Coronary artery (tissue), 2 donors: ENCODE results near the gene CST7.

Experiments
- DNase-seq: peaks from one replicate; pipeline ENCODE4 v3.0.0-alpha.2; 2017; ENCODE audit warnings: low spot score
- H3K27ac ChIP-seq, 2 donors: fragments of 200-600 bp; sonication (generic); one replicate each; pipeline ENCODE4 v1.5.1; 2016 to 2019
- H3K4me3 ChIP-seq: fragments of 200-600 bp; sonication (generic); 2 replicates; pipeline ENCODE4 v1.5.1; 2016; ENCODE audit warnings: mild to moderate bottlenecking, moderate library complexity
- TF ChIP-seq, protein P1 (sequence below): fragments of 200-600 bp; sonication (generic); IDR thresholded peaks from one replicate; pipeline ENCODE4 v1.5.1; 2019; ENCODE audit warnings: antibody characterized with exemption

The CST7 gene

DNA sequence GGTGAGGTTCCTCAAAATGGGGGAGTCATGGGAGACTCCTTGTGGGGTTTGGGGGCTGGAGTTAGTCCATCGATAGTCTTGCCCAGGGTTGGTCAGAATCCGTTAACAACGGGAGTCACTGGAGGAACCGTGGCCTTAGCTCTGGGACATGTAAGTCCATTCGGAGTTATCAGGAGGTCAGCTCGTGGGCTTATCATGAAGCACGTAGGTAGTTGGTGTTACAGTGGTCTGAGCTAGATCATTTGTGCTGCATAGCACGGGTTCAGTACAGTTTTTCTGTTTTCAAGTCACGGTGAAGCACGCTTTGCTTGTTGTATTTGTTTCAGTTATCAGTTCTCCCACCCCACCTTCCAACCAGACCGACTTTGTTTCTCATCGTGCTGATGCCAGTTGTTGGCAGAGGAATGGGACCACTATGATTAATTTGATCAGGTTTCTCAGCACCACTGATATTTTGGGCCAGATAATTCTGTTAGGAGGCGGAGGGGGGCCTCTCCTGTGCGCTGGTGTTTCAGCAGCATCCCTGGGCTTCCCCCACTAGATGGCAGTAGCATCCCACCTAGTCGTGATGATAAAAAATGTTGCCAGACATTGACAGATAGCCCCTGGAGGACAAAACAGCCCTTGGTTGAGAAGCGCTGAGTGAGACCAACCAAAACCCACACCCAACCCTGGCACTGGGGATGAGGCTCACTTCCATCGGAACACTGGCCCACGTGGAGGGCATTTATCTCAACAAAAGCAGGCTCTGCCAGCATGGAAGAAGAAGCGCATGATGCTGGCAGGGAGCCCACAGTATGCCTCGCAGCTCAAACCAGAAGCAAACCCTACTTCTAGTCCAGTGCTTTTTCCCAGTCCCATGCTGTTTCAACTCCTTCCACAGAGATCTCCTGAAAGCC lies 45.6 kb downstream of the CST7 start:
- TF ChIP-seq, protein P1, sequence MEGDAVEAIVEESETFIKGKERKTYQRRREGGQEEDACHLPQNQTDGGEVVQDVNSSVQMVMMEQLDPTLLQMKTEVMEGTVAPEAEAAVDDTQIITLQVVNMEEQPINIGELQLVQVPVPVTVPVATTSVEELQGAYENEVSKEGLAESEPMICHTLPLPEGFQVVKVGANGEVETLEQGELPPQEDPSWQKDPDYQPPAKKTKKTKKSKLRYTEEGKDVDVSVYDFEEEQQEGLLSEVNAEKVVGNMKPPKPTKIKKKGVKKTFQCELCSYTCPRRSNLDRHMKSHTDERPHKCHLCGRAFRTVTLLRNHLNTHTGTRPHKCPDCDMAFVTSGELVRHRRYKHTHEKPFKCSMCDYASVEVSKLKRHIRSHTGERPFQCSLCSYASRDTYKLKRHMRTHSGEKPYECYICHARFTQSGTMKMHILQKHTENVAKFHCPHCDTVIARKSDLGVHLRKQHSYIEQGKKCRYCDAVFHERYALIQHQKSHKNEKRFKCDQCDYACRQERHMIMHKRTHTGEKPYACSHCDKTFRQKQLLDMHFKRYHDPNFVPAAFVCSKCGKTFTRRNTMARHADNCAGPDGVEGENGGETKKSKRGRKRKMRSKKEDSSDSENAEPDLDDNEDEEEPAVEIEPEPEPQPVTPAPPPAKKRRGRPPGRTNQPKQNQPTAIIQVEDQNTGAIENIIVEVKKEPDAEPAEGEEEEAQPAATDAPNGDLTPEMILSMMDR: peak; percentile 92
- Histone ChIP-seq H3K27ac (peak overlapping the region in 1 of 2 donors; percentile 4), H3K4me3 (peak overlapping the region; percentile 60)
- peak; percentile 85 for DNase-seq

DNA sequence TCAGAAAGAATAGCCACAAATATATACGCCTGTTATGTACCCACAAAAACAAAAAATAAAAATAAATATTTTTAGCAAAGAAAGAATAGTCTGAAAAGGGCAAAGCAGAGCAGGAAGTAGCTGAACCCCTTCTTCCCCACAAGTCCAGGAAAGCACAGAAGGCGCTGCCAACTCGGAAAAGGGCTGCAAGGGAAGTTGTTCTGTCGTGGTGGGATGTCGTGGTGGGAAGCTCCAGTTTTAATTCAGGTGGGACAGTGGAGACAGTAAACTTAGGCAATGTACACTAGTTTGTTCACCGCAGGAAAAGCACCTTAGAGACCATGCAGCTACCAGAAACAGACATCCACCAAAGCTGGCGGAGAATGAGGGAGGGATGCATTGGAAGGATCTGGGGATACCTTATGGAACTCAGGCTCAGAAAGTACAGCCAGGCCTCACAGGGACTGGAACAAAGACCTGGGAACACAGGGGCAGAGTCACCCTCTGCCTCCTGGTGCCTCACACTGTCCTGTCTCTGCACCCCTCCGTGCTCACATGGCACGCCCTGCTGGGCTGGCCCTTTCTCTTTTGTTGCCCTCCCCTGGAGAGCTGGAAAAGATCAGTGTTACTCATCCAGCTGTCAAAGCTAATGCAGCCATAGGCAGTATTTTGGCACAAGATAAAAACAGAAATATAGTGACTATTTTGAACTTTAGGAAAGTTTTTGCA lies 46.8 kb downstream of the CST7 start:
- peak; percentile 45 for DNase-seq

DNA sequence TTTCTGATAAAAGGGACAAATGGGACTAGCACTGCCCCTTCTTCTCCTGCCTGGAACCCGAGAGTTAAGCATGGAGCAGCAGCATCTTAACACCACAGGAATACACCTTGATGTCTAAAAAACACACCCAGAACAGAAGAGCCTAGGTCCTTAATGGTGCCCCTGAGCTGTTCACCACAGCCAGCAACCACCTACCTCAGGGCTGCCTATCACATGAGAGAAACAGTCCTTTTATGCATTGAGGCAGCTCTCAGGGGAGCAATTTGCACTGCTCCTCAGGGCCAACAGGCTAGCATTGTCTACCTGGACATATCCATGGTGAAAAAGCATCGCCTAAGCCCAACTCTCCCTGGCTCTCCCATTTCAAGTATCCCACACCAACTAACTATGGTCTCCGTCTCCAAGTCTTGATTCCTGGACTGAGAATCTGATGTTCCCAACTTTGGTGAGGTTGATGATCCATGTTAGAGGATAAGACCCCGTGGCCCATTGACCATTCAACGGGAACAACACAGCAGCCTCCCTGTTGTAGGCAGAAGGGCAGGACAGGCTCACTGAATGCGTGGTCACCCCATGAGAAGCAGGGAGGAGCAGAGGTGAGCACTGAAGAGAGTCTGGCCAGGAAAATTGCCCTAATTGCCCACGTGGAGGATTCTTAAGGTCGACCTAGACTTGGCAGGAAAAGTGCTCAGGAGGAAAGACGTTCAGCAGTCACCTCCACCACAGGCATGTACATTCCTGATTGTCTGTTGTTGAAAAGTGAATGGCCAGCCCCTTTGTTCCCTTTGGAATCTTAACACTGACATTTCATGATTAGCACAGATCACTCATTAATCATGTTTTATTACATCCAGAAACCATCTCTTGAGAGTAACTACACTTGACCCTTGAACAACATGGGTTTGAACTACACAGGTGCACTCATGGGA lies 47.6 kb downstream of the CST7 start:
- DNase-seq: peak; percentile 49
- Histone ChIP-seq H3K27ac (no peak overlapping the region), H3K4me3 (no peak overlapping the region)
- TF ChIP-seq, protein P1: no peak

More for the DNA sequence above, 46.8 kb downstream of the CST7 start:
- H3K27ac ChIP-seq: no peak overlapping the region
- TF ChIP-seq, protein P1: no peak
- no peak overlapping the region for H3K4me3 ChIP-seq

DNA sequence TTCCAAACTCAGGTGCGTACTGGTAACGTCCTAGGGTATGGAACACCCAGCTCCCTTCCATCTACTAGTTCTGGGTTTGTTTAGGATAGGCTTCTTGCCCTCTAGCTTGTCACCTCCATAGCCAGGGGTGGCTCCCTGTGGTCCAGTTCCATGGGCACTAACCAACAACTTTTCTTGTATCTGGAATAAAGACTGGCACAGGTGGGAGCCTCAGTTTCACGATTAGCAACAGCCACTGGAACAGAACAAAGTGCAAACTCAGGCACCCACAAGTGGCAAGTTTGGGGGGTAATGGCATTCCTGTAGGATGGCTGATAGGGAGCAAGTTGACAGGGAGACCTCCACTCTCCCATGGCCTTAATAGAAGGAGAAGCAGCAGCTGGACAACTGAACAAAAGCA lies 49.1 kb downstream of the CST7 start:
- peak overlapping the region in 1 of 2 donors; percentile 6 for H3K27ac ChIP-seq
- TF ChIP-seq, protein P1: no peak
- no peak overlapping the region for H3K4me3 ChIP-seq
- DNase-seq: peak; percentile 45

DNA sequence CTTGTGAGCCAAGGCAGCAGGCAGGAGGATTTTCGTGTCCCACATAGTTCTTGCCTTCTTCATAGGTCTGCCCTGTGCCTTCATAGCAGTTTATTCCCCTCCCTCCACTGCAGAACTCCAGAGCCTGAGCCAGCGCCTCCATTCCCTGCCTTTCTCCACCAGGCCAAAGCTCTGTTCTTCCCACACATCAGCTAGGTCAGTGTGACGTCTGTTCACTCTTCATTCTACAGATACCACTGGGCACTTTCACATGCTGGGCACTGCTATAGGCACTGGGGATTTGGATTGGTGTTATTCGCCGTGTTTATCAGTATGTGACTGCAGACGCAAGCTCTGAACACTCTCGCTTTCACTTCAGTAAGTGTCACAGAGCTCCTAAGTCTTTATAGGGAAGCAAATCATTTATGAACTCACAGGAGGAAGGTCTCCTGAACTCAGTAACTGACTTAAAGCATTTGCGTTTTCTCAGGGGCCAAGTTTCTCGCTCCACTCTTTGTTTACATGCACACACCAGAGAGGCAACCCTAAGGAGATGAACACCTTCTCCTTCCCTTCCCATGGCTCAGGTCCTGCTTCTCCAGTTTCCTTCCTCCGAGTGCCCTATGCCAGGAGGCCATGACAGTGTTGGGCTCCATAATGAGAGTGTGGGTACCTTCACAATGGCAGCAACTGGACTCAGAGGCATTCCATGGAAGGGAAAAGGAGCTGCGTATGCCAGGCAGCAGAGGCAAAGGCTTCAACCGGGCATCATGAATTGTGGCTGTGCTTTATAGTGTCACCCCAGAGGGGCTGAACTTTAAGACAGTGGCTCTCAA lies 49.8 kb downstream of the CST7 start:
- TF ChIP-seq, protein P1: no peak
- Histone ChIP-seq H3K27ac (peak overlapping the region in 1 of 2 donors; percentile 6), H3K4me3 (no peak overlapping the region)
- DNase-seq: peak; percentile 66

DNA sequence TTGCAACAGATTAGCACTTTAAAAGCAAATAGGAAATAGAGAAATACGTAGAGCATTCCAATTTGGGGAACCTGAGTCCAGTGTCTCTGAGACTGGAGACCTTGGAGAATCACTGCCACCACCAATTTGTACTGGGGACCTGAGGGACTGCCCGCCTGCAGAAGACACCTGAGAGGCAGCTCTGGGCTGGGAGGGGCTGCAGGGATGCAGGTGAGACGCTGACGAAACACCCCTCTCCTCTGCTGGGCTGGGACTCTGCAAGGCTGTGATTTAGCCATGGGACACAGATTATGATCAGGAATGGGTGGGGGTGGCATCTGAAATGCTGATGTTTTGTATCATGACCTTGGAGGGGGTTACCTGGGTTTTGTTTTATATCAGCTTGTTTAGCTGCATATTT lies 50.5 kb downstream of the CST7 start:
- TF ChIP-seq, protein P1: no peak
- peak; percentile 47 for DNase-seq
- Histone ChIP-seq H3K4me3 (no peak overlapping the region), H3K27ac (no peak overlapping the region)
